GM12878 (cell line): ENCODE measurements around the gene SYMPK. TPM values are rescaled to one million over a fixed set of nuclear protein-coding genes. Genes with fewer than 3 reads are reported as not detected.

Experiments used
- SMARCA5 ChIP-seq: fragments of 450-650 bp; IDR thresholded peaks from 2 replicates; pipeline ENCODE4 v1.6.1; 2017; ENCODE audit warnings: mild to moderate bottlenecking
- polyA plus RNA-seq, 11 experiments: library from polyadenylated mRNA; depleted of rRNA in 4 of 11; unstranded in 6 of 11; stranded (reverse) in 5 of 11; fragments of >200 nt; fragmentation: Nextera tagmentation in 4 of 11; fragmentation: Illumina TruSeq in 1 of 11; extraction: Ambion mirVana in 4 of 11; extraction: Trizol in 1 of 11; gene quantifications; 1 replicate in 1 of 11; 2 replicates in 10 of 11; pipeline versions ENCODE4 v1.2.1 to v1.2.3, GENCODE V29; 2011 to 2016; ENCODE audit warnings: inconsistent platforms in 2 of 11, missing spikeins in 2 of 11, low read depth in 1 of 11
- total RNA-seq, 4 experiments: library from RNA; depleted of rRNA in 3 of 4; stranded (reverse); fragments of >200 nt in 3 of 4; fragmentation: Illumina TruSeq in 1 of 4; extraction: Trizol in 1 of 4; gene quantifications; 2 replicates each; pipeline versions ENCODE4 v1.2.1 to v1.2.3, GENCODE V29; 2013 to 2021
- TF ChIP-seq, protein P1 (sequence below), 3 experiments: IDR thresholded peaks in 2 of 3; conservative IDR thresholded peaks in 1 of 3; 2 replicates each; pipeline ENCODE4 v1.5.1; 2011; ENCODE audit warnings: low read depth in 3 of 3, low read length in 3 of 3, mild to moderate bottlenecking in 3 of 3, control low read depth in 2 of 3, moderate library complexity in 2 of 3, inconsistent platforms in 1 of 3, mixed read lengths in 1 of 3; ENCODE audit not compliant: control insufficient read depth in 2 of 3, insufficient read depth in 1 of 3; ENCODE audit errors: extremely low read depth in 1 of 3
- TF ChIP-seq, protein P2 (sequence below): fragments of 450-650 bp; IDR thresholded peaks from 2 replicates; pipeline ENCODE4 v1.6.1; 2017; ENCODE audit warnings: mild to moderate bottlenecking, moderate library complexity

SYMPK gene
- total and polyA plus RNA-seq, 10 of the 15 experiments (the other 5 are each of a cell fraction or from before 2014, with no cell fraction given), result 0.49 to 109 (median 42.5) TPM

DNA sequence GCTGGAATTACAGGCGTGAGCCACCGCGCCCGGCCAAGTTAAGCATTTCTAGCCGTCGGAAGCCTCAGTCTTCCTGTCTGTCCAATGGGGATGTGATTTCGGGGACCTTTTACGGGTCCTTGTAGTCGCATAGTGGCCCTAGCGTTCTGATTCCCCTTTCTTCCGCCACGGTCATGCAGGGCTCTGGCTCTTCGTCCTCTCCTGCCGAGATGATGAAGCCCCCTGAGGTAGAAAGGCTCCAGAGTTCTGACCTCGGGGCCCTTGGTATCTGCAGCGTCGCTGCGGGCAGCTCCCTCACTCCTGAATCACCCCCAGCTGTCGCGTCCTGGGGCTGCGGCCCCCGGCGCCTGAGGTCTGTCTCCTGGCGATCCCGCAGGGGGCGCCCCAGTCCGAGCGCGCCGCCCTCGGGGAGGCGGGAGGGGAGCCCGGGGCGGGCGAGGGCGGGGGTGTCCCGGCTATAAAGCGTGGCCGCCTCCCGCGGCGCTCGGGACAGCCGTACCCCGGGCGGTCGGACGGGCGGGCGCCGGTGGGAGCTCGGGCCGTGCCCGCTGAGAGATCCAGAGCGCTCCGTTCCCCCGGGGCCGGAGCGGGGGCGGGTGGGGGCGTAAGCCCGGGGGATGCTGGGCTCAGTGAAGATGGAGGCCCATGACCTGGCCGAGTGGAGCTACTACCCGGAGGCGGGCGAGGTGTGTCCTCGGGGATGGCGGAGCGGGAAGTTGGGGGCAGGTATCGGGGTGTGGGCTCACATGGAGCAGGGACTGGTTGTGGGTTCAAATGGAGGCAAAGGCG lies 1.1 kb upstream of the SYMPK start, which contains the start of gene FOXA3 (continued):
- TF ChIP-seq, protein P1, sequence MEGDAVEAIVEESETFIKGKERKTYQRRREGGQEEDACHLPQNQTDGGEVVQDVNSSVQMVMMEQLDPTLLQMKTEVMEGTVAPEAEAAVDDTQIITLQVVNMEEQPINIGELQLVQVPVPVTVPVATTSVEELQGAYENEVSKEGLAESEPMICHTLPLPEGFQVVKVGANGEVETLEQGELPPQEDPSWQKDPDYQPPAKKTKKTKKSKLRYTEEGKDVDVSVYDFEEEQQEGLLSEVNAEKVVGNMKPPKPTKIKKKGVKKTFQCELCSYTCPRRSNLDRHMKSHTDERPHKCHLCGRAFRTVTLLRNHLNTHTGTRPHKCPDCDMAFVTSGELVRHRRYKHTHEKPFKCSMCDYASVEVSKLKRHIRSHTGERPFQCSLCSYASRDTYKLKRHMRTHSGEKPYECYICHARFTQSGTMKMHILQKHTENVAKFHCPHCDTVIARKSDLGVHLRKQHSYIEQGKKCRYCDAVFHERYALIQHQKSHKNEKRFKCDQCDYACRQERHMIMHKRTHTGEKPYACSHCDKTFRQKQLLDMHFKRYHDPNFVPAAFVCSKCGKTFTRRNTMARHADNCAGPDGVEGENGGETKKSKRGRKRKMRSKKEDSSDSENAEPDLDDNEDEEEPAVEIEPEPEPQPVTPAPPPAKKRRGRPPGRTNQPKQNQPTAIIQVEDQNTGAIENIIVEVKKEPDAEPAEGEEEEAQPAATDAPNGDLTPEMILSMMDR (IDR thresholded peaks at IDR 0.05 in 2 of 3, conservative IDR thresholded peaks at IDR 0.05 in 1 of 3; ENCODE audit: control insufficient read depth in 2 of 3, extremely low read depth in 1 of 3, insufficient read depth in 1 of 3, low read depth in 3 of 3, low read length in 3 of 3), result peak; percentile 53 to 87 (median 78)
- TF ChIP-seq, protein P2, sequence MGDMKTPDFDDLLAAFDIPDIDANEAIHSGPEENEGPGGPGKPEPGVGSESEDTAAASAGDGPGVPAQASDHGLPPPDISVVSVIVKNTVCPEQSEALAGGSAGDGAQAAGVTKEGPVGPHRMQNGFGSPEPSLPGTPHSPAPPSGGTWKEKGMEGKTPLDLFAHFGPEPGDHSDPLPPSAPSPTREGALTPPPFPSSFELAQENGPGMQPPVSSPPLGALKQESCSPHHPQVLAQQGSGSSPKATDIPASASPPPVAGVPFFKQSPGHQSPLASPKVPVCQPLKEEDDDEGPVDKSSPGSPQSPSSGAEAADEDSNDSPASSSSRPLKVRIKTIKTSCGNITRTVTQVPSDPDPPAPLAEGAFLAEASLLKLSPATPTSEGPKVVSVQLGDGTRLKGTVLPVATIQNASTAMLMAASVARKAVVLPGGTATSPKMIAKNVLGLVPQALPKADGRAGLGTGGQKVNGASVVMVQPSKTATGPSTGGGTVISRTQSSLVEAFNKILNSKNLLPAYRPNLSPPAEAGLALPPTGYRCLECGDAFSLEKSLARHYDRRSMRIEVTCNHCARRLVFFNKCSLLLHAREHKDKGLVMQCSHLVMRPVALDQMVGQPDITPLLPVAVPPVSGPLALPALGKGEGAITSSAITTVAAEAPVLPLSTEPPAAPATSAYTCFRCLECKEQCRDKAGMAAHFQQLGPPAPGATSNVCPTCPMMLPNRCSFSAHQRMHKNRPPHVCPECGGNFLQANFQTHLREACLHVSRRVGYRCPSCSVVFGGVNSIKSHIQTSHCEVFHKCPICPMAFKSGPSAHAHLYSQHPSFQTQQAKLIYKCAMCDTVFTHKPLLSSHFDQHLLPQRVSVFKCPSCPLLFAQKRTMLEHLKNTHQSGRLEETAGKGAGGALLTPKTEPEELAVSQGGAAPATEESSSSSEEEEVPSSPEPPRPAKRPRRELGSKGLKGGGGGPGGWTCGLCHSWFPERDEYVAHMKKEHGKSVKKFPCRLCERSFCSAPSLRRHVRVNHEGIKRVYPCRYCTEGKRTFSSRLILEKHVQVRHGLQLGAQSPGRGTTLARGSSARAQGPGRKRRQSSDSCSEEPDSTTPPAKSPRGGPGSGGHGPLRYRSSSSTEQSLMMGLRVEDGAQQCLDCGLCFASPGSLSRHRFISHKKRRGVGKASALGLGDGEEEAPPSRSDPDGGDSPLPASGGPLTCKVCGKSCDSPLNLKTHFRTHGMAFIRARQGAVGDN, result no peak
- no peak; the same call in 1 of the 2 replicates for TF ChIP-seq SMARCA5
